Upper lobe of left lung (tissue), 6 donors: Measurements from ENCODE around the gene RAP1GDS1. TPM values are rescaled to one million over a fixed set of nuclear protein-coding genes. Genes with fewer than 3 reads are reported as not detected.

Experiments used
- ATAC-seq, 2 donors: fragments of 200-7000 bp; cut with Tn5 transposase; one replicate each; pipeline ENCODE4 v1.9.1; 2022; ENCODE audit warnings: mild to moderate bottlenecking in 2 of 2, moderate library complexity in 2 of 2; ENCODE audit not compliant: low FRiP score in 2 of 2
- DNase-seq, 2 donors: peaks; one replicate each; pipeline ENCODE4 v3.0.0-alpha.2; 2019 to 2020
- H3K27ac ChIP-seq, 4 donors: fragments of 200-600 bp; sonication (generic); one replicate each; pipeline ENCODE4 v1.5.1; 2016 to 2019
- H3K27me3 ChIP-seq, 4 donors: fragments of 200-600 bp; sonication (generic); one replicate each; pipeline ENCODE4 v1.5.1; 2017 to 2019
- H3K36me3 ChIP-seq, 4 donors: fragments of 200-600 bp; sonication (generic); one replicate each; pipeline ENCODE4 v1.5.1; 2016 to 2019
- H3K4me1 ChIP-seq, 4 donors: fragments of 200-600 bp; sonication (generic); one replicate each; pipeline ENCODE4 v1.5.1; 2018 to 2019
- H3K4me3 ChIP-seq, 4 donors: fragments of 200-600 bp; sonication (generic); one replicate each; pipeline ENCODE4 v1.5.1; 2017 to 2019; ENCODE audit warnings: mild to moderate bottlenecking in 2 of 4, moderate library complexity in 1 of 4
- H3K9me3 ChIP-seq, 4 donors: fragments of 200-600 bp; sonication (generic); one replicate each; pipeline ENCODE4 v1.5.1; 2018 to 2019
- CTCF ChIP-seq, 6 experiments: fragments of 450-650 bp in 4 of 6; fragments of 200-600 bp in 2 of 6; sonication (generic) in 2 of 6; IDR thresholded peaks; one replicate each; pipeline ENCODE4 v1.5.1; 2016 to 2019; ENCODE audit warnings: antibody characterized with exemption in 6 of 6
- EP300 ChIP-seq, 4 donors: sonication (generic); formaldehyde crosslinking; IDR thresholded peaks; one replicate each; pipeline ENCODE4 v1.5.1; 2017; ENCODE audit warnings: antibody characterized with exemption in 4 of 4, control low read depth in 2 of 4
- POLR2A ChIP-seq, 4 donors: fragments of 450-650 bp; IDR thresholded peaks; one replicate each; pipeline ENCODE4 v1.5.1; 2016 to 2017; ENCODE audit warnings: antibody characterized with exemption in 4 of 4, mild to moderate bottlenecking in 2 of 4
- POLR2AphosphoS5 ChIP-seq, 2 donors: sonication (generic); formaldehyde crosslinking; IDR thresholded peaks; one replicate each; pipeline ENCODE4 v1.5.1; 2017; ENCODE audit warnings: antibody characterized with exemption in 2 of 2
- WGBS, 2 donors: methylation state at CpG; one replicate each; pipeline ENCODE4 v1.1.5; 2017 to 2018; 5-methylcytosine and 5-hydroxymethylcytosine counted together
- total RNA-seq, 6 donors: library from RNA; depleted of rRNA in 4 of 6; stranded (reverse); fragments of >200 nt in 4 of 6; gene quantifications; one replicate each; pipeline versions ENCODE4 v1.1.0 to v1.2.1, GENCODE V29; 2016 to 2021
- donor health status: DM: no; HTN: no; CAD: no; lungs with moderate emphysema.
- donor health status: DM: no; HTN: yes; CAD: no; lungs with severe emphysema.

RAP1GDS1 gene
- total RNA-seq, 6 donors from 2014 or later: 20.6 to 63.9 (median 35.5) TPM

DNA sequence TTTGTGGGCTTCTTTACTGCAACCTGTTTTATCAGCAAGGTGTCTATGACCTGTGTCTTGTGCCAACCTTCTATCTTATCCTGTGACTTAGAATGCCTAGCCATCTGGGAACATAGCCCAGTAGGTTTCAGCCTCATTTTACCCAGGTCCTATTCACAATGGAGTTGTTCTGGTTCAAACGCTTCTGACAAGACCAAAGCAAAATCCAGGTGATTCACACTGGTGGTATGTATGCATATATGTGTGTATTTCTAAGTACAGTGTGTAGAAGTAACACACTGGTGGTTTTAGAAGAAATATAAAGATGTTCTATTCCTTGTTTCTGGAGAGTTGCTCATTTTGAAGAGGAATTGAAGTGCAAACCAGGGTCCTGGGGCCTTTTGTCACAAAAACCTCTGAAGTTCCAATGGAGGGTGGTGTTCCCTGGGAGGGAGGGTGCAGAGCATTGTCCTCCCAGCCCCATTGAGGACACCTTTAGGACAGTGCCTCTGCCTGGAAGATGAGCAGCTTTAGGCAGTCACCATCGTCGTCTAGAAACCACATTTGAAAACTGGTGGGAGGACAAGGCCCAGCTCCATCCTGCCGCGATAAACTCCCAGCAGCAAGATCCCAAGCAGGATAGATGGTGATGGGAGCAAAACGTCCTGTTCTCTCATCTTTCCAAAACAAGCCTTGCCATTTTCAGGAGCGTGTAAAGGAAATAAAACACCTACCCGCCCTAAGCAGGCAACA lies 205.8 kb downstream of the RAP1GDS1 start:
- H3K27ac ChIP-seq: no peak overlapping the region

DNA sequence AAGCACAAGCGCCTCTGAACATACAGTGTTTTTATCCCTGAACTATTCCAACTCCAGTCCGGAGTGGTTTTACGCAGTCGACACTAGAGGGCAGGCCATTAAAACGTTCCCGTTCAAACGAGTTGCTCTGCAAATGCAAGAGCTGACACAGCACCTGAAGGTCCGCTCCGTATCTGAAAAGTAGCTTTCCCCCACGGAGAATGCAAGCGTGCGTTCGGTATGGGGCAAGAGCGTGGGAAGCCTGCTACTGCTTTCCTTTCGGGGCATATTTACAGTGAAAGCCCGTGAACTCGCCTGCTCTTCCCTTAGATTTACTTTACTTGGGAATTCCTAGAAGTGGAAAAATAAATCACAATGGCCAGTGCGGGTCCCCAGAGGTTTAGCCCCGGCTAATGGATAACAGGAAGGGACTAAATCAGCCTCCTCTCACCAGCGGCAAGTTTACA lies 206.5 kb downstream of the RAP1GDS1 start:
- no peaks in the 10 kb centered on the region for H3K36me3 ChIP-seq
- peak overlapping the region in 3 of 4 donors; percentile 25 to 45 (median 42) for H3K4me3 ChIP-seq
- no peak for TF ChIP-seq POLR2A (IDR thresholded peaks at IDR 0.05)
- peak; percentile 58 to 82 (median 73) for TF ChIP-seq CTCF (IDR thresholded peaks at IDR 0.05)
- 1 to 2% methylated on average over 11 to 20 of the region's 20 CpGs for WGBS, 2 donors
- DNase-seq (peak in 1 of 2 donors; percentile 80), ATAC-seq (peak; percentile 88 to 91)
- H3K4me1 ChIP-seq: peaks cover 6 to 19% (median 14%) of the 10 kb centered on the region in 4 donors
- H3K9me3 ChIP-seq: no peaks in the 10 kb centered on the region
- no peak overlapping the region for H3K27ac ChIP-seq
- no peaks in the 10 kb centered on the region for H3K27me3 ChIP-seq

More for the DNA sequence above, 205.8 kb downstream of the RAP1GDS1 start:
- Histone ChIP-seq H3K4me1 (peaks cover 6 to 19% (median 14%) of the 10 kb centered on the region in 4 donors), H3K27me3 (no peaks in the 10 kb centered on the region), H3K9me3 (no peaks in the 10 kb centered on the region), H3K36me3 (no peaks in the 10 kb centered on the region), H3K4me3 (no peak overlapping the region)
- ATAC-seq (no peak), DNase-seq (no peak)
- TF ChIP-seq POLR2A (IDR thresholded peaks at IDR 0.05) (no peak), POLR2AphosphoS5 (IDR thresholded peaks at IDR 0.05) (no peak), EP300 (IDR thresholded peaks at IDR 0.05) (no peak), CTCF (IDR thresholded peaks at IDR 0.05) (no peak)
- WGBS, 2 donors: 39 to 47% methylated on average over 7 to 8 of the region's 8 CpGs

DNA sequence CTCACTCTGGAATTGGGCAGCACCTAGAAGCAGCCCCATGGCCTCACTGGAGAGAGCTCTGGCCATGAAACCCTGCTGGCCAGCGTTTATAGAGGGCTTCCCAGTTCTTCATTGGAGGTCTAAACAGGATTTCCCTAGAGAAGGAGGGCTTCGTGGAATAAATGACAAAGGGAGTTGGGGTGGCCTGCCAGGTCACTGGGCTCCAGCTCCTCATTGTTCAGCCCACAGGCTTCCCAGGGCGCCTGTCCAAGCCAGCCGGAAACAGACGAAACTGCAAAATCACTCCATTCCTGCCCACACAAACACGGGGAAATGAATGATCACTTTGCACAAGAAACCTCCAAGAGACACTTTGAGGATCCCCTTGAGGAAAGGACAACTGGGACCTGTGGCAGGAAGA lies 207.5 kb downstream of the RAP1GDS1 start:
- Histone ChIP-seq H3K27me3 (no peaks in the 10 kb centered on the region), H3K4me1 (peaks cover 6 to 19% (median 14%) of the 10 kb centered on the region in 4 donors), H3K27ac (peak overlapping the region in 1 of 4 donors; percentile 2), H3K36me3 (no peaks in the 10 kb centered on the region), H3K4me3 (no peak overlapping the region), H3K9me3 (no peaks in the 10 kb centered on the region)
- no peak for DNase-seq
- TF ChIP-seq POLR2AphosphoS5 (IDR thresholded peaks at IDR 0.05) (no peak), POLR2A (IDR thresholded peaks at IDR 0.05) (no peak)
- 20 to 23% methylated on average over 6 of the region's 6 CpGs for WGBS, 2 donors
- ATAC-seq: no peak

DNA sequence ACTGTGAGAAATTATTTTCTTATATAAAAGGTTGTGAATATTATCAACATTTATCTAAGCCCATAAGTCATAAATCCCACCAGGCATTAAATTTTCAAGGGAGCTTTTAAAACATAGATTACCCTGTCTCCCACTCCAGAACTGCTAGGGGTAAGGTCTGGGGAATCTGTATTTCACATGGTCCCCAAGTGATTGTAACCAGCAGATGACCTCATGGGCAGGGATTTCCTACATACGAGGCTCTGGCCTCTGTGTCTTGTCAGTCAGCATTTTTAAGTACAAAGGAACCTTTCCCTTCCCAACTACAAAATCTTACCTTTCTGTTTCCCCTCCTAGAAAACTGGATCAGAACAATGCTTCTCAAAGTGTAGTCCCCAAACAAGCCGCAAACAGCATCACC lies 208.6 kb downstream of the RAP1GDS1 start:
- H3K4me1 ChIP-seq: peaks cover 6 to 21% (median 15%) of the 10 kb centered on the region in 4 donors
- TF ChIP-seq POLR2AphosphoS5 (IDR thresholded peaks at IDR 0.05): no peak
- TF ChIP-seq CTCF (IDR thresholded peaks at IDR 0.05): no peak
- no peak for TF ChIP-seq POLR2A (IDR thresholded peaks at IDR 0.05)
- no peak for TF ChIP-seq EP300 (IDR thresholded peaks at IDR 0.05)
- H3K27ac ChIP-seq: no peak overlapping the region
- no peaks in the 10 kb centered on the region for H3K9me3 ChIP-seq
- no peak for DNase-seq
- no peak overlapping the region for H3K4me3 ChIP-seq
- no peak for ATAC-seq
- no peaks in the 10 kb centered on the region for H3K27me3 ChIP-seq
- H3K36me3 ChIP-seq: no peaks in the 10 kb centered on the region
- WGBS, 2 donors: 69% methylated on average over 2 of the region's 2 CpGs

DNA sequence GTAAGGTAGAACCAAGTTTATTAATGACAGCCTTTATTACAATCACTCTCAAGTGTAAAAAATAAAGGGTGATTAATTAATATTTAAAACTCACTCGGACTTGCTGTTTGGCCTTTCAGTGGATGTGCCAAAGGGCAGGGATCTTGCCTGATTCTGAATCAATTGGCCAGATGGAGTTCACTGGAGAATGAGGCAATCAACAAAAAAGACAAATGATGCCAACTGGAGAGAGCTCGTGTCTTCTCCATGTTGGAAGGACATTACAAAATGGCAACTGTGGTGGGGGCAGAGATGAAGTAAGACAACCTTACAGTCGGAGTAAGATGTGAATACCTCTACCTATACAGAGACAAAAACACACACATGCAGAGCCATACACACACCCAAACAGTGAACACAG lies 209.2 kb downstream of the RAP1GDS1 start:
- no peak for ATAC-seq
- Histone ChIP-seq H3K27ac (no peak overlapping the region), H3K27me3 (no peaks in the 10 kb centered on the region), H3K36me3 (no peaks in the 10 kb centered on the region), H3K4me3 (no peak overlapping the region), H3K4me1 (peaks cover 6 to 22% (median 15%) of the 10 kb centered on the region in 4 donors), H3K9me3 (no peaks in the 10 kb centered on the region)
- WGBS, 2 donors: 80% methylated on average over 3 of the region's 3 CpGs
- TF ChIP-seq POLR2A (IDR thresholded peaks at IDR 0.05) (no peak), EP300 (IDR thresholded peaks at IDR 0.05) (no peak), CTCF (IDR thresholded peaks at IDR 0.05) (no peak), POLR2AphosphoS5 (IDR thresholded peaks at IDR 0.05) (no peak)
- no peak for DNase-seq
